ENCODE data around the gene KIR2DL4. TPM values are rescaled to one million over a fixed set of nuclear protein-coding genes. Genes with fewer than 3 reads are reported as not detected.
"Not testable (repeated sequence)": the region's sequence is repeated elsewhere in the genome, so short reads cannot be mapped to it uniquely, and the experiment has no call there.

KIR2DL4 gene
- total and polyA plus RNA-seq, 2 of the 13 experiments (the other 11 are each of a cell fraction or from before 2014, with no cell fraction given): not detected

DNA sequence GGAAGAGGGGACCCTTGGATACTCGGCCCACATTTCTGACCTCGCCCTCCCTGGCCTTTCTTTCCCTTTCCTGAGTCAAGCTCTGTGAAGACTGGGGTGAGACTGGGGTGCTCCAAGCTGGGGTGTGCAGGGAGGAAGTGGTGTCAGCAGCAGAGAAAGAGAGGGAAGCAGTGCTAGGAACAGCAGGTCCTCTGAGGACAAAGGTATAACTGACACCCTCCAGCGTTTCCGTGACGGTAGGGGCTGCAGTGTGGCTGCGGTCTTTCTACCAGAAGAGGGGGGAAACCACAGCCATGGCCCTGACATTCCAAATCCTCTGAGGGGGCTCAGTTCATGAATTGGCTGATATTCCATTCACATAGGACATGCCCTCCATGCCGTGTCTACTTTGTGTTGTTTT lies 47.9 kb downstream of the KIR2DL4 start (continued):
- no peak for TF ChIP-seq ZNF331 (CRISPR knock-in tag; IDR thresholded peaks at IDR 0.05)
- no peak for TF ChIP-seq ZNF563 (CRISPR knock-in tag; IDR thresholded peaks at IDR 0.05)
- no peak for TF ChIP-seq ZNF709 (CRISPR knock-in tag; IDR thresholded peaks at IDR 0.05)
- TF ChIP-seq ZNF746 (CRISPR knock-in tag; IDR thresholded peaks at IDR 0.05): no peak
- TF ChIP-seq, protein P1, sequence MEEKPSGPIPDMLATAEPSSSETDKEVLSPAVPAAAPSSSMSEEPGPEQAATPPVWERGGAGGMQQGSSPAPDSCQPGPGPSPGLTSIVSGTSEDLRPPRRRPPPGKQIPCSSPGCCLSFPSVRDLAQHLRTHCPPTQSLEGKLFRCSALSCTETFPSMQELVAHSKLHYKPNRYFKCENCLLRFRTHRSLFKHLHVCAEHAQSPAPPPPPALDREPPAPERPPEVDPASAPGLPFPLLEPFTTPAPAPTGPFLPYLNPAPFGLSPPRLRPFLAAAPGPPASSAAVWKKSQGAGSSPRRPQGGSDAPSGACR (CRISPR knock-in tag; IDR thresholded peaks at IDR 0.05): no peak

DNA sequence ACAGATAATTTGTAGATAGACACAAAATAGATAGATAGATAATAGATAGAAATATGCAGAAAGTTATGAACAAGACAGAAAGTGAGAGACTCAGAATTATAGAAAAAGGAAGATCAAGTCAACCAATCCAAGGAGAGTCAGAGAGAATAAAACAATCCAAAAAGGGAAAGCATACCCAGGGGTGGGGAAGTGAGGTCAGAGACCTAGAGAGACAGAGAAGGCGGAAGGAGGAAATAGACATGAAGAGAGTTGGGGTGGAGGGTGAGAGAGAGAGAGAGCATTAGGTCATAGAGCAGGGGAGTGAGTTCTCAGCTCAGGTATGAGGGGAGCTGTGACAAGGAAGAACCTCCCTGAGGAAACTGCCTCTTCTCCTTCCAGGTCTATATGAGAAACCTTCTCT lies 51.8 kb downstream of the KIR2DL4 start:
- H4K20me1 ChIP-seq (ENCODE audit: insufficient read depth, low read length); BruUV-seq (replicated peaks); POLR2A ChIA-PET; FAIRE-seq; H3K4me2 ChIP-seq (ENCODE audit: low read depth, low read length); H3K27me3 ChIP-seq (ENCODE audit: control insufficient read depth in 1 of 2, insufficient read depth in 2 of 2, low read length in 2 of 2); in situ Hi-C loops (cut with HindIII; ENCODE audit: extremely low pct_ligation_motif_present, low pct_unique_long_range_greater_than_20kb); intact Hi-C loops (cut with micrococcal nuclease; ENCODE audit: unreplicated experiment); H3K79me2 ChIP-seq (ENCODE audit: insufficient read depth, low read length); H2AFZ ChIP-seq (ENCODE audit: low read length); H3K4me1 ChIP-seq (ENCODE audit: insufficient read depth, low read length); H3K4me3 ChIP-seq (replicated peaks in 1 of 3; ENCODE audit: insufficient read depth in 1 of 3, low read depth in 2 of 3, low read length in 3 of 3); H3K36me3 ChIP-seq (replicated peaks in 1 of 2; ENCODE audit: control insufficient read depth in 1 of 2, insufficient read depth in 2 of 2, low read length in 2 of 2); H3K9ac ChIP-seq (ENCODE audit: insufficient read depth, low read depth, low read length); CTCF ChIA-PET (ENCODE audit: low intra/inter-chr PET ratio, low total read pairs); H3K27ac ChIP-seq (ENCODE audit: extremely low read length, insufficient read depth, low read length); DNase-seq (ENCODE audit: low spot score); ATAC-seq; H3K9me3 ChIP-seq (ENCODE audit: low read length): not testable (repeated sequence)
- WGBS (ENCODE audit: low lambda C conversion rate): 0% methylated on average over 1 of the region's 1 CpG

DNA sequence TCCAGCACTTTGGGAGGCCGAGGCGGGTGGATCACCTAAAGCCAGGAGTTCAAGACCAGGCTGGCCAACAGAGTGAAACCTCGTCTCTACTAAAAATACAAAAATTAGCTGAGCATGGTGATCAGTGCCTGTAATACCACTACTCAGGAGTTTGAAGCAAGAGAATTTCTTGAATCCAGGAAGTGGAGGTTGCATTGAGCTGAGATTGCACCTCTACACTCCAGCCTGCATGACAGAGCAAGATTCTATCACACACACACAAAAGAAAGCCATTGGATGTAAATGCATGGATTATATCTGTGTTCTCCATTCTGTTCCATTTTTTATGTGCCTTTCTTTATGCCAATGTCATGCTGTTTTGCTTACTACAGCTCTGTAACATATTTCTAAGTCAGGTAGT lies 55.1 kb downstream of the KIR2DL4 start:
- WGBS (ENCODE audit: low lambda C conversion rate): 0% methylated on average over 3 of the region's 3 CpGs
- CTCF ChIA-PET (ENCODE audit: low intra/inter-chr PET ratio, low total read pairs); H3K9ac ChIP-seq (ENCODE audit: insufficient read depth, low read depth, low read length); H3K4me2 ChIP-seq (ENCODE audit: low read depth, low read length); H3K36me3 ChIP-seq (replicated peaks in 1 of 2; ENCODE audit: control insufficient read depth in 1 of 2, insufficient read depth in 2 of 2, low read length in 2 of 2); in situ Hi-C loops (cut with HindIII; ENCODE audit: extremely low pct_ligation_motif_present, low pct_unique_long_range_greater_than_20kb); H3K79me2 ChIP-seq (ENCODE audit: insufficient read depth, low read length); POLR2A ChIA-PET; H3K4me3 ChIP-seq (replicated peaks in 1 of 3; ENCODE audit: insufficient read depth in 1 of 3, low read depth in 2 of 3, low read length in 3 of 3); H2AFZ ChIP-seq (ENCODE audit: low read length); intact Hi-C loops (cut with micrococcal nuclease; ENCODE audit: unreplicated experiment); H3K4me1 ChIP-seq (ENCODE audit: insufficient read depth, low read length); DNase-seq (ENCODE audit: low spot score); H3K27me3 ChIP-seq (ENCODE audit: control insufficient read depth in 1 of 2, insufficient read depth in 2 of 2, low read length in 2 of 2); H4K20me1 ChIP-seq (ENCODE audit: insufficient read depth, low read length); ATAC-seq; BruUV-seq (replicated peaks); FAIRE-seq; H3K27ac ChIP-seq (ENCODE audit: extremely low read length, insufficient read depth, low read length); H3K9me3 ChIP-seq (ENCODE audit: low read length): not testable (repeated sequence)

DNA sequence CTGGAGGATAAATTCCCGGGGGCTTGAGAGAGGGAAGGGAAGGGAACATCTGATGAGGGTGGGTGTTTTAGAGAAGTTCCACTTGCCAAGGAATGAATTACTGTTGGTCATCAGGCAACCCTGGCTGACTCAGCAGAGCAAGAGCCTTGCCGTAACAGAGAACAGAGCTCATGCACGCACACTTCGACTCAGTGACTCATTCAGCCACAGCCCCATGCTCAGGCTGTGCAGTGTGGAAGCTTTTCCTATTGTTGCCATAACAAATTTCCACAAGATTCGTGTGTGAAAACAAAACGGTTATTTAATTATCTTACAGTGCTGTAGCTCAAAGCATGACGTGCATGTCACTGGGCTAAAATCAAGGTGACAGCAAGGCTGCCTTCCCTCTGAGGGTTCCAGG lies 56.0 kb downstream of the KIR2DL4 start:
- H3K4me3 ChIP-seq (replicated peaks in 1 of 3; ENCODE audit: insufficient read depth in 1 of 3, low read depth in 2 of 3, low read length in 3 of 3); intact Hi-C loops (cut with micrococcal nuclease; ENCODE audit: unreplicated experiment); H3K27ac ChIP-seq (ENCODE audit: extremely low read length, insufficient read depth, low read length); FAIRE-seq; H3K9ac ChIP-seq (ENCODE audit: insufficient read depth, low read depth, low read length); BruUV-seq (replicated peaks); H3K79me2 ChIP-seq (ENCODE audit: insufficient read depth, low read length); H3K9me3 ChIP-seq (ENCODE audit: low read length); ATAC-seq; POLR2A ChIA-PET; H2AFZ ChIP-seq (ENCODE audit: low read length); H3K4me1 ChIP-seq (ENCODE audit: insufficient read depth, low read length); H3K36me3 ChIP-seq (replicated peaks in 1 of 2; ENCODE audit: control insufficient read depth in 1 of 2, insufficient read depth in 2 of 2, low read length in 2 of 2); in situ Hi-C loops (cut with HindIII; ENCODE audit: extremely low pct_ligation_motif_present, low pct_unique_long_range_greater_than_20kb); DNase-seq (ENCODE audit: low spot score); CTCF ChIA-PET (ENCODE audit: low intra/inter-chr PET ratio, low total read pairs); H4K20me1 ChIP-seq (ENCODE audit: insufficient read depth, low read length); H3K4me2 ChIP-seq (ENCODE audit: low read depth, low read length); H3K27me3 ChIP-seq (ENCODE audit: control insufficient read depth in 1 of 2, insufficient read depth in 2 of 2, low read length in 2 of 2): not testable (repeated sequence)
- WGBS (ENCODE audit: low lambda C conversion rate): 0% methylated on average over 2 of the region's 7 CpGs

All from HepG2 (cell line).